Measurements from ENCODE around the gene PLEKHG7. TPM values are rescaled to one million over a fixed set of nuclear protein-coding genes. Genes with fewer than 3 reads are reported as not detected.

The PLEKHG7 gene
- total and polyA plus RNA-seq, 10 of the 15 experiments (the other 5 are each of a cell fraction or from before 2014, with no cell fraction given): 0.16 to 1.3 (median 0.65) TPM; not detected in 1

GRCh38 chr12:92701441-92701840 is 1.3 kb upstream of the PLEKHG7 start:
- no peaks in the 10 kb centered on the region for H3K27me3 ChIP-seq (replicated peaks in 1 of 2; ENCODE audit: control insufficient read depth in 2 of 2, insufficient read depth in 2 of 2, low read length in 1 of 2)
- intact Hi-C loops (cut with micrococcal nuclease; ENCODE audit: unreplicated experiment) (loop anchor here (5.0 kb wide), 2 partner anchors 226 to 271 kb away; partner anchors contain the start of gene EEA1), in situ Hi-C loops (cut with MboI) (no loop called here)
- H3K4me3 ChIP-seq: no peak overlapping the region
- no peak overlapping the region for H3K4me2 ChIP-seq (ENCODE audit: control insufficient read depth, insufficient read depth)
- no peaks in the 10 kb centered on the region for H4K20me1 ChIP-seq (ENCODE audit: control insufficient read depth, insufficient read depth)
- peaks cover 19% of the 10 kb centered on the region for H3K4me1 ChIP-seq (ENCODE audit: control insufficient read depth, insufficient read depth, low read length)
- DNase-seq (ENCODE audit: low read depth, low spot score) (no peak), FAIRE-seq (no peak), ATAC-seq (no peak)
- POLR2A ChIA-PET: no interaction called here
- no peaks in the 10 kb centered on the region for H3K79me2 ChIP-seq (ENCODE audit: control insufficient read depth, insufficient read depth, low read length)
- TF ChIP-seq GATAD2B (conservative IDR thresholded peaks at IDR 0.05; ENCODE audit: low read depth) (no peak), RAD51 (IDR thresholded peaks at IDR 0.05) (no peak), EGR1 (IDR thresholded peaks at IDR 0.05; ENCODE audit: borderline replicate concordance in 1 of 2, low read depth in 2 of 2, low read length in 2 of 2) (no peak), POU2F2 (IDR thresholded peaks at IDR 0.05; ENCODE audit: borderline replicate concordance, low read depth, low read length) (no peak), ZBTB33 (IDR thresholded peaks at IDR 0.05) (no peak), ASH2L (IDR thresholded peaks at IDR 0.05; ENCODE audit: borderline replicate concordance, low read depth) (no peak), HSF1 (IDR thresholded peaks at IDR 0.05; ENCODE audit: low read depth, low read length) (no peak), ZBED1 (IDR thresholded peaks at IDR 0.05; ENCODE audit: borderline replicate concordance) (no peak), SPI1 (IDR thresholded peaks at IDR 0.05; ENCODE audit: borderline replicate concordance, insufficient read depth, low read depth, low read length) (no peak)
- peak overlapping the region; percentile 3; the same call in 1 of the 2 replicates for H2AFZ ChIP-seq (ENCODE audit: control insufficient read depth, low read depth, low read length)
- H3K27ac ChIP-seq (ENCODE audit: control insufficient read depth, insufficient read depth): no peak overlapping the region
- CTCF ChIA-PET: interaction anchor here (0.7 to 1.1 kb wide), 2 partner anchors 21 to 1319 kb away, joined by 3 read pairs; no protein-coding TSS in a partner anchor
- no TSS peak for BruUV-seq (replicated peaks)
- 94% methylated on average over 1 of the region's 1 CpG for WGBS (ENCODE audit: insufficient coverage, insufficient replicate concordance, low lambda C conversion rate, missing lambda C conversion rate)
- no peaks in the 10 kb centered on the region for H3K36me3 ChIP-seq (ENCODE audit: control insufficient read depth in 2 of 2, insufficient read depth in 2 of 2, low read length in 1 of 2)
- SMC1A ChIA-PET (ENCODE audit: uncharacterized antibody, unreplicated experiment): interaction anchor here (1.1 to 2.0 kb wide), 3 partner anchors 9 to 1320 kb away, joined by 3 to 4 read pairs (median 3); no protein-coding TSS in a partner anchor
- H3K9ac ChIP-seq (ENCODE audit: control insufficient read depth, insufficient read depth, low read length): no peak overlapping the region
- RAD21 ChIA-PET (ENCODE audit: unreplicated experiment): interaction anchor here (1.4 kb wide), 1 partner anchor 196 kb away, joined by 3 read pairs; no protein-coding TSS in a partner anchor
- H3K9me3 ChIP-seq (replicated peaks; ENCODE audit: control insufficient read depth, insufficient read depth, low read length): peaks cover 3% of the 10 kb centered on the region; the same call in 2 of the 3 replicates
